Globus pallidus (tissue), 1 donor: ENCODE measurements around the gene APIP.

Source experiments
- DNase-seq: peaks from one replicate; pipeline ENCODE4 v3.0.0-alpha.2; 2015; ENCODE audit warnings: low spot score

APIP gene

DNA sequence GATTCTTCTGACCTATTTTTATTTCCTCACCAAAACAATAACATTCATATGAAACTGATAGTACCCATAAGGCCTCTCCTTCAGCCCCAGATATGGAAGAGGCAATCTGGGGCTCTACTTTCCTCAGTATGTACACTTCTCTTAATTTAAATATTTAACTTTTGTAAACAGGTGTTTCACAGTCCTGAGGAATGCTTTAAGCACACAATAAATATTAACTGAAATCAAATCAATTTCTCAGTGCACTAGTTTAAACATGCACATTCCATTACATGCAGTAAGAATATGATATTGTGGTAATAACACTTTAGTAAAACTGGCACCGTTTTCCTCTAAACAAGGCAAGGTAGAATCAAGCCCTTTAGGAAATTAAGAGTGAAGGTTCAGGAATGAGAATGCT, 28.9 kb downstream of the APIP start:
- no peak for DNase-seq

DNA sequence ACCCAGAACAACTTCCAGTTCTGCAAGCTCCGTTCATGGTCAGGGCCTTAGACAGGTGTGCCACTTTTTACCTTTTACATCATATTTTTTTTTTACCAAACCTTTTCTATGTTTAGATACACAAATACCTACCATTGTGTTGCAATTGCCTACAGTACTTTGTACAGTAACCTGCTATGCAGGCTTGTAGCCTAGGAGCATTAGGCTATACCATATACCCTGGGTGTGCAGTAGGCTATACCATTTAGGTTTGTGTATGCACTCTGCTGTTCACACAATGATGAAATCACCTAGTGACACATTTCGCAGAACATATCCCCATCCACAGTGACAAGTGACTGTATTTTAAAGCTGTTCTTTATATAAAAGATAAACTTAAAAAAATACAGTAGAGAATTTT, 29.6 kb downstream of the APIP start:
- no peak for DNase-seq

DNA sequence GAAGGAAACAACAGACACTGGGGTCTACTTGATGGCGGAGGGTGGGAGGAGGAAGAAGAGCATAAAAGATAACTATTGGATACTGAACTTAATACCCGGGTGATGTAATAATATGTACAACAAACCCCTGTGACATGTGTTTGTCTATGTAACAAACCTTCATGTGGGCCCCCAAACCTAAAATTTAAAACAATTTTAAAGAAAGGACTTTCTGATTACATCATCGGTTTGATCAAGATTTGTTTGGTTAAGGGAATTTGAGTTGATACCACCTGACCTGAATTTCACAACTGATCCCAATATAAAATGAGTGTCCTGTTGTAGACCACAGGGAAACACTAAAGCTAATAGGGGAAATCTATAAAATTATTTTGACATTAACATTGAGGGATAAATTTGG, 34.3 kb downstream of the APIP start:
- DNase-seq: no peak

DNA sequence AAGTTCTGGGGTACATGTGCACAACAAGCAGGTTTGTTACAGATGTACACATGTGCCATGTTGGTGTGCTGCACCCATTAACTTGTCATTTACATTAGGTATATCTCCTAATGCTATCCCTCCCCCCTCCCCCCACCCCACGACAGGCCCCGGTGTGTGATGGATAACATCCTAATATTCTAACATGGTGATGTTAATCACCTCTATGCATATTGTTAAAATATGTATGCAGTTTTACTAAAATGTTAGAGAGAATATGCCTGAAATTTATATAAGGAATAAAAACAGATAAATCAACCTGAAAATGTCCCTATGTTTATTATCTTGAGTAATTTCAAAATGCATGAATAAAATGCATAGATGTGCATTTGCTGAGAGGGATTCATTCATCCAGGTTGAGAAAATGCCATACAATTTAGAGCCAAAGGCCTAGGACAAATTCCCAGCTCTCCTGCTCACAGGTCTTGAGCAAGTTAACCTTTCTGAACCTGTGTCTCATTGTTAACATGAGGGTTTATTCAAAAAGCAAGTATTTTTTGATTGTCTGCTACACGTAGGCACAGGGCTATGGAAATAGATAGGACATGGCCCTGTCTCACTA, 38.7 kb downstream of the APIP start:
- DNase-seq: no peak

DNA sequence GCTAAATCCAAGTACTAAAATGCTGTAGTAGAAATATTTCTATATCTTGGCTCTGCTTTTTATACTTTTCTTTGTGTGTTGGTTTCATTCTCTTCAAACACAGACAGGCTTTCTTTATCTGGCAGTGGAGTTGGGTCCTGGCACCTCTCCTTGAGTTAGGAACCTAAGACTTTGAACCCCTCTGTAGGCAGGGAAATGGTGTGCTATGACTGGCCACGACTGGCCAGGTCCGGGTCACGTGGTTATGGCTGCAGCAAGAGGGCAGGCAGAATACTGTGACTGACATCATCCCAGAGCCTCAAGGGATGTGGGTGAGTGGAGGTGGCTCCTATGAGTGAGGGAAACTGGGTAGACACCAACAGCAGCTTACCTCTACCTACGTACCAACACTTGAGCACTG, 42.0 kb downstream of the APIP start:
- no peak for DNase-seq

DNA sequence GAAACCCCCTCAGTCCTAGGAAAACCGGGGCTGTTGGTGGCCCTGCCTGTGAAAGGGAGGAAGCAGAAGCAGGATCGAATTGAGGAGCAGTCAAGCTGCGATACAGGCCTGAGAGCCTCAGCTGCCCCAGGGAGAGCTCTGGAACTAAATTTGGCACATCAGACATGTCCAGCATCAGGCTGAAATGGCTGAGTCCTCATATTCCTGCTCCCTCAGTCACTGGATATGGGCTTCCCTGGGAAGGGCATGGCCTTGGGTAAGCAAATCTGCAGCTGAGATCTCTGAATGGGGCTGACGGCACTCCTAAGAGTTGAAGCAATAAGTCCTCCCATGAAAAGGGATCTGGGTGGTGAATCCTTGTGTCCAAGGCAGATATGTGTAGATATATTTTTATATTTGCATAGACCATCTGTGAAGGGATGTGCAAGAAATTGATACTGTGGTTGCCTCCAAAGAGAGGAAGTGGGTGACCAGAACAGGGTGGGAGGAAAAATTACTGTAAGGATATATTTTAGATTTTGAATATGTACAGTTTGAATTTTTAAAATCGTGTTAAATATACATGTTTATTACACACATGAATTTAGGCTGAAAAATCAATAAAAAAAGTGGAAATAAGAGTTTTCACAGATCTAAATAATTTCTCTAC, 45.5 kb downstream of the APIP start:
- DNase-seq: no peak

DNA sequence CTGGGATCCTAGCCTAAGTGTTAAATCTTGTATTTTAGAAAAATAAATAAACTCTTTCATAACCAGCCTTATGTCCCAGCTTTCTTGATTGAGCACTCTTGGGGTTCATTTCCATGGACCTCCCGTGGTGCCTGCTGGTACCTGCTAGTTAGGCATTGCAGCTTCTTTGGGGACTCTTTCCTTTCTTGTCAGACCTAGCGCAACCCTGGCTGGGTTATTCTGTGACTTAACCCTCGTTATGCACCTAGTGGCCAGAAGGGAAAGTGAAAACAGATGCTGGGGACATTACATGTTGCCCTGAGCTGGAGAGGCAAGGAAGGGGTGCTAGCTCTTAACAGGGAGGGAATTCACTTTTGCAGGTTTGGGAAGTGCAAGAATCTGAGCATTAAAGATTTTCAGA, 46.8 kb downstream of the APIP start:
- DNase-seq: no peak

DNA sequence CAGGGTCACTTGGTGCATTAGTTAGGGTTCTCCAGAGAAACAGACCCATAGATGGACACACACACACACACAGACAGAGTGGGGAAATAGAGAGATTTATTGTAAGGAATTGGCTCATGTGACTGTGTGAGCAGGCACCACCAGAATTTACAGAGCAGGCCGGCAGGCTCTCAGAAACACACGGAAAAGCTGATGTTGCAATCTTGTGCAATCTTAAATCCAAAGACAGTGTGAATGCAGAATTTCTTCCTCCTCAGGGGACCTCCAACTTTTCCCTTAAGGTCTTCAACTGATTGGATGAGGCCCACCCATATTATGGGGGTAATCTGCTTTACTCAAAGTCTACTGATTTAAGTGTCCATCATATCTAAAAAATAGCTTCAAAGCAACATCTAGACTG, 49.8 kb downstream of the APIP start:
- no peak for DNase-seq

DNA sequence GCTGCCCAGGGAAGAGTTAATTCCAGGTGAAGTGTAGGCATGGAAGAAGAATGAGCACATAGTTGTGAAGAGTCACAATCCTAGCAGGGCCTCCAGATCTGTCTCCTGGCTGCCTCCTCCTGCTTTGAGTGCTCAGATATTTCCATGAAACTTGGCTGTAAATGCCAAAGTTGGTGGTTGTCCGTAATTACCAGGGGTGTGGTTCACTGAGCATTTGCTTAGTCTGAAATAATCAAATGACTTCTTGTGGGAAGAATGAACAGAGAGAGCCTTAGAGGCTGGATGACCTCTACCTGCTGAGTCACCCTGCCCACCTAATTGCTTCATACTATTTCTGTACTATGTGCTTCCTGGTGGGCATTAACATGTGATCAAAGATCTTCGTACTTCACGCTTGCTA, 50.9 kb downstream of the APIP start:
- DNase-seq: no peak

DNA sequence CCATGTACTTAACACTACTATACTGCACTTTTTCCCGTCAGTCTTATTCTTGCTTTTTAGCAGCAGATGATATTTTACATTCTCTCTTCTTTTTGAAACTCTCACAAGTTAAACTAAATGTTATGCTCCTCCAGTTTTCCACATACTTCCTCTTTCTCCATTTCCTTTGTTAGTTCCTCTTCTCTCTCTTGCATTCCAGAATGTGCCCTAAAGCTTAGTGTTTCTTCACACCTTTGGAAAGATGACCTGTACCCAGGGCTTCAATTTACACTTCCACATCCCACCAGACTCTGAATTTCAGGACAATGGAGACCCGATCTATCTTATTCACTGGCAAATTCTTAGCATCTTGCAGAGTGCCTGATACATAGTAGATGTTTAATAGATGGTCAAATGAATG, 51.8 kb downstream of the APIP start:
- no peak for DNase-seq

DNA sequence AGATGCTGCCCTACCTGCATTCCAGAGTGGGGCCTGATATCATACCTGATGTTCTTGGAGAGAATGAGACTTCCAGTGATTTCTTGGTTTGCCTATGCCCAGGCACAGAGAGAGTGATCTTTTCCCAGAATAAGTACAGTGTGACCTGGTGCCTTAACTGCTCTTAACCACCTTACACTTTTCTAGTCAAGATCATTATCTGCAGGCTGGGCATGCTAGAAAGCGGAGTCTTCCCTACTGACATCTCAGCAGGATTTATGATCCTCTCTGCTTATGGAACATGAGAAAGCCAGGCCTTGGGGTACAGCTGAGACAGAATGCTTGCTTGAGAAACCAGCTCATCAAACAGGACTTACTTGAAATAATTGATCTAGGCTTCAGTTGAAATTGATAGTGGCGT, 53.1 kb downstream of the APIP start:
- no peak for DNase-seq

DNA sequence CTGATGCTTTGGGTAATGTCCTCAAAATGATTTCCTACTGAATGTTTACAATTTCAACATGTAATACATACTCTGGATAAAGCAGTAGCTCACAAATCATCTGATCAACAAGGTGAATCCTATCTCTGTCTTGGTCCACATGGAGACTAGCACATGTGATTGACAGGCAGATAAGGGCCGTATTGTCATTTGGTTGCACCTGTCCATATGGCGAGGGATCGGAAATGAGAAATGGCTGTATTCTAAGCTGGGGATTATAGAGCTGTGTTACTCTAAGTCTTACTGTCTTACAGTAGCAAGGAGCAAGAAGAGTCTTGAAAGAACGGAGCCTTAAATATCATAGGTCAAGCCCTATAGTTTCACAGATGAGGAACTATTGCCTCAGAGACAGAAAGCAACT, 55.7 kb downstream of the APIP start:
- DNase-seq: no peak

DNA sequence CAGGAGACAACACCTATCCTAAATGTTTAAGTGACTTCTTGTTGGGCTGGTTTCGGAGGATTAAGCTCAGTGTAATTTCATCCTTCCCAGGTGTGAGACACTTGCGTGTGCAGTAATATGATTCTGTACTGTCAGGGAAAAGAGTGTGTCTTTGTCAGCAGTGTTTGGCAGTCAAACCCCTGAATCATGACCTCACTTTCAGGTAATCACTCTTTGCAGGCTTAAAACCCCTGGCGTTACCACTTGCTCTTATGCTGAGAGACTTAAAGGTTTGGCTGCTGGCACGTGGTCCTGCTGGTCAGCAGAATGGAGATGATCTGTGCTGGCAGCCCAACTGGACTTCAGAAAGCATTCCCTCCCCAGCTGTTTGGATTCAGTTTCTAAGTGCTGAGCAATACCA, 56.1 kb downstream of the APIP start:
- DNase-seq: no peak

DNA sequence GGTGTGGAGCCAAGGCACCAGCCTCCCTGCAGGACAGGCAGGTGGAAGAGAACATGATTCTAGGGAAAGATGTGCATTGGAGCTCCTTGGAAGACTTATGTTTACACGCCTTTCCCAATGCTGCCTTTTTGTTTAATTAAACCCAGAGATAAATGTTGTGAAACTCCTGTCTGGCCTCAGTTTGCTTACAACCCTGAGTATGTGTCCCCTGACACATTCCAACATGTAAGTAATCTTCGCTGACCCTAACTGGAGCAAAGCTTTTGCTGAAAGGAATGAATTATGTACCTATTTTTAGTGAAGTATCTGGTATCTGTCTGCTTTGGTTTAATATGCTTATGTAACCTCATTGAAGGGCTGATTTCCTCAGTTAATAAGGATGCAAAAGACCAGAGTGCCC, 56.7 kb downstream of the APIP start:
- no peak for DNase-seq

DNA sequence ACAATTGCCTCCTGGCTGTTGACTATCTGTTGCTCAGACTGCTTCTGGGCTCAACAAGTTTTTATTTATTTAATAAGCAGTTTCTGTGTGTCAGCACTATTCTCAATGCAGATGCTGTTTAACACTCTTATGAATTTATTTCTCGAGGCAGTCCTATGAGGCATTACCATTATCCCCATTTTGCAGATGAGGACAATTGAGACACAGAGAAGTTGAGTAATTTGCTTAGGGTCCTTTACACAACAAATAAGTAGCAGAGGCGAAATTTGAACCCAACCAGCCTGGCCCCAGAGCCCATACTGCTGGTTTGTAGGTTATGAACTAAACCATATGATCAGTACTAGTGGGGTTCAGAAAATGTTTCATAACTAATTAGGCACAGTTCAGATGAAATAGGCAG, 58.7 kb downstream of the APIP start:
- DNase-seq: no peak

DNA sequence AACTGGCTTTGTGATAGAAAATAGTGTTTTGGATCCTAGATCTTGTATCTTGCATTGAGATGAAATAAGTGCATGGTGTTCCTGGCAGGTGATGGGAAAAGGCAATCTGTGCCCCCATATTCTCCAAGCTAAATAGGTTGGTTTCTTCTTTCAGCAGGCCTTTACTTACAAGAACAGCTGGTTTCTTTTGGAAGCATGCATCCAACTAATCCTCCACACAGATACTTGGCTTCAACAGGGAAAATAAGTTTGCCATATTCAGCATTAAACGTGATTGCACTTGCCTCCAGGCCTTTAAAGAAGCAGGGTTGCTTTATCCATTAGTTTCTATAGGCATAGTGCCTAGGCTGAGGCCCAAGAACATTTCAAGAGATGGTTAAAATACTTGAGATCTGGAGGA, 59.9 kb downstream of the APIP start:
- DNase-seq: no peak

DNA sequence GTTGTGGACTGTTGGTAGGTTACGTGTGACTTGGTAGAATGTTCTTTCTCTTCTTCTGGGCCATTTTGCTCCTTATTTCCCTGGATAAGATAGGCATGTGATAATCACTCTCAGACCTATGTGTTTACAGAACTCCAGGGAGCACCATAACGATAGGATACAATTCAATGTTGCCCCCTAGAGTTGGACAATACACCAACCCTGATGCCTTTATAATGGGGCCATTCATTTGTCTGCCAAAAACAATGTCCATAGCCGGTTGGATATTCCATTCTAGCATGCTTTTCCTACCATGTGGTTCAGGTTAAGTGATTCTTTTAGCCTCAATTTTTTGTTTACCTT, 60.5 kb downstream of the APIP start:
- no peak for DNase-seq

DNA sequence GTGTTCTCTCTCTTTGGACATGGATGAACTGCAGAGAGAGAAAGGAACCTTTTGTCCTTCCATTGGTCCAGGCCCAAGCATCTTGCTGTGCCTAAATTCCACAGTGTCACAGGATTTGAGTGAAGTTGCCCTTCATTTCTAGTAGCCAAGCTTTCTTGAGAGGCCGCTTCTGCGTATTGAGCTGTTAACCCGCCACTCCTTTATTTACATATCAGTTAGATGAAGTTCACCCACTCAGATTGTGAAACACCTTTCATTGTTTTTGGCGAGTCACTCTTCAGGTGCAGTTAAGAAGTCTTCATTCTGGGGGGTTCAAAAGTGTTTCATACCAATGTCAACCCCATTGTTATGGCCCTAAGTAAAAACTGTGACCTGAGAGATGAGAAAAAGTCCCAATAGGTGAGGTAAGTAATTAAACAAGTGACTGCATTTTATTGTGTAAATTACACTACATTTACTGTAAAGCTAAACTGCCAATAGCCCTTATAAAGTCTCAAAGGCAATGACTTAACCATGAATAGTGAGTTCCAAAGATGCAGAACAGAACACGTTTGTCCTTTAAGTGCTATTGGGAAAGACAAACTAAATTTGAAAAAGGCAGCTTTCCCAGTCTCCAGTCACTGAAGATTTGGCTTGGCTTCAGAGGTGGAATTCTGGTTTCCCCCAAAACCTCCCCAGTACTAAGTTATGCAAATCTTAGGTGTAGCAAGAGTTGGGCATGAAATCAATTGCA, 61.0 kb downstream of the APIP start:
- DNase-seq: no peak

DNA sequence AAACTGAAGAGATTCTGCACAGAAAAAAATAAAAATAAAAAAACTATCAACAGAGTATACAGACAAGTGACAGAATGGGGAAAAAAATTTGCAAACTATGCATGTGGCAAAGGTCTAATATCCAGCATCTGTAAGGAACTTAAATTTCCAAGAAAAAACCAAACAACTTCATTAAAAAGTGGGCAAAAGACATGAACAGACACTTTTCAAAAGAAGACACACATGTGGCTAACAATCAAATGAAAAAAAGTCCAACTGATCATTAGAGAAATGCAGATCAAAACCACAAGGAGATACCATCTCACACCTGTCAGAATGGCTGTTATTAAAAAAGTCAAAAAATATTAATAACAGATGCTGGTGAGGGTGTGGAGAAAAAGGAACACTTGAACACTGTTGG, 64.3 kb downstream of the APIP start:
- no peak for DNase-seq

DNA sequence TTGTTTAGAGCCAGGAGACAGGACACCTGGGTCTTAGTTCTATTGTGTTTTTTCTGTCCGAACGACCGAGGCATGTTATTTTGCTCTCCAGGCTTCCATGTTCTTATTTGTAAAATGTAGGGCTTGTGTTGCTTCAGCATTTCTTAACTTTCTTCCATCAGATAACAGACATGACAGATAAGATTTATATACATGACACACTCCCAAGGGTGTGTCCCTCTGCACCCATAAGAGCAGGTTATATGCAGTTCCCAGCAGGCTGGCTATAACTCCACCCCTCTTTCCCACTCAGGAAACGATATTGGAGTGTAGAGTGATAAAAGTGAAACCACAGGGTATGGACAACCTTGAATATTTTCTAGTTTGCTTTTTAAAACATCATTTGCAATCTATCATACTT, 65.8 kb downstream of the APIP start:
- no peak for DNase-seq

DNA sequence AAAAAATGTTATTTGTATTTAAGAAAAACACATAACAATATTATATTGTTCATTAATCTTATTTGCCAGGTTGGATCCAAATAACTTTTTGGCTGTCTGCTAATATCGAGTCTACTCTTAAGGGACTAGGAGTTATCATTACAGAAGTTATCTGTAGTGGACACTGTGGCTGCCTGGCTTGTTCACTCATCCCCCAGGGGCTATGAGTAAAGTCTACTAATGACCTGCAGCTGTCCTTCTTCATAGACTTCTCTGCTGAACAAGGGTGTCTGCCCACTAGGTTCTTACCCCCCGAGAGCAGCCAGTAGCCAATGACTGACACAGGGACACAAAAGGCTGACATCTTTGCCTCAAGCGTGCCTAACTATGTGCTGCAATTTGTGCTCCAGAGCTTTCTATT, 69.7 kb downstream of the APIP start:
- no peak for DNase-seq

DNA sequence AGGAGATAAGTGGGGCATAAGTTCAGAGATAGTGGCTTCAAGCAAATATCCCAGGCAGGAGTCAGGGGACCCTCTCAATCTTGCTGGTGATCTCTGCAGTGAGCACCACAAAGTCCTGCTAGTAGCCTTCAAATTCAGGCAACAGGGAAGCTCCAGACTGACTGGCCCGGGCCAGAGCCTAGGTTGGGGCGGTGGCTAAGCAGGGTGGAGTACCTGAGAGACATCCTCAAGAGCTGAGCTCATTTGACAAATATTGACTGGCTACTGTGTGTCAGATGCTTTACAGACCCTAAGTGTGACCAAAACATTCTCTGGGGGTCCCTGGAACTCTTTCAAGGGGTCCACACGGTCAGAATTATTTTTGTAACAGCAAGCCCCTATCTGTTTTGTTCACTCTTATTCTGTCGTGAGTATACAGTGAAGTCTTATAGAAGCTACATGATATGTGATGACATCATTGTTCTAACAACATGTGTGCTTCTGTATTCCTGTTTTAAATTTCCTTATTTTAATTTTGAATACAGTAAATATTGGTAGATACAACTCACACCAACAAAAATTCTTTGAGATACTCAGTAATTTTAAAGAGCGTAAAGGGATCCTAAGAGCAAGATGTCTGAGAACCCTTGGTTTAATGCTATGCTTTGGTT, 71.6 kb downstream of the APIP start:
- DNase-seq: no peak

DNA sequence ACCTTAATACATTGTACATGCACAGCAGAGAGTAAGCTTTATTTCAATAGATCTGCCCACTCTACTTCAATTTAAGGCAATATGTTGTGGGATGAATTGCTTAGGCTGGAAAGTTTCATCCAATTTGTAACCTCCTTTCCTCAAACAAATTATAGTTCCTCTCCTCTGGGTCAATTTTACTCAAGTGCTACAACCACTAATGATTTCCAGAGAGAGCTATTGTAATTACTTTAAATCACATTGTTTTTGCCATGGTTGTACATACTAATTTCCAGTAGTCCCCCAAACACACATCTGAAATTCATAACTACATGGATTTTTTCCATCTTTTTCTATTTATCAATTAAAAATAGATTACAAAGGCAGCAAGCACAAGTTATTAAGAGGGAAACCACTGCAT, 72.9 kb downstream of the APIP start:
- no peak for DNase-seq
